Measurements from ENCODE around the gene TRIP4. TPM values are rescaled to one million over a fixed set of nuclear protein-coding genes. Genes with fewer than 3 reads are reported as not detected.

The TRIP4 gene
- total RNA-seq, 1 experiment from 2014 or later: 6.0 TPM

DNA sequence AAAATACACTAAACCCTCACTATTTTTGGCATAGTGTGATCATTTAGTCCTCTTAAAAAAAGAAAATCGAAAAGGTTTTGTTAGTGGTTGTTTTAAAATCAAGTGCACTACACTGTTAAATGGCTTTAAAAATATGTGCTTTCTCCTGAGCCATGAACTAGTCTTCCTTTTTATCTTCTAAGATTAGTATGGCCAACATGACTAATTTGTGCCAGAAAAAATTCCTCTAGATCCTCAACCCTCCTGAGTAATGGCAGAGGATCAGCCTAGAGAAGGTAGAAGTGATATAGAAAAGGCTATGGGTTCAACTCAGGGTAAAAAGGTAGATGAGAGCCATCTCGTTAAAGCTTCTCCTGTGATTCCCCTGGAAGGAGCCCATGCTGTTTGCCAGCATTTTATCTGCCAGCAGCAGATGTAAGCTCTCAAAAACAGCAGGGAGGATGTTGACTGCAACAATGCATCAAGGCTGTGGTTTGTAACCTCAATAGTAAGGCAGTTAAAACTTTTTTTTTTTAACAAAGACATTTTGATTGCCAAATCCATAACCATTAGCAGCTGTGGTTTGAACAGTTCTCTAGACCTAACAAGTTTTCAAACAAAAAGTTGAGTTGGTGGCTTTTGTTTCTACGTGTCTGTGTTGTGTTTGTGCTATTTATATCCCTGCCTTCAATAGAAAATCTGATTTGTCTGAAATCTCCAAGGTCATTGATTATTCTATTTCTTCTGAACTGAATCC is 42.5 kb downstream of the TRIP4 start:
- Histone ChIP-seq H3K4me2 (ENCODE audit: low read length) (no peak overlapping the region), H3K79me2 (ENCODE audit: low read length) (no peaks in the 10 kb centered on the region), H3K27ac (ENCODE audit: low read length) (no peak overlapping the region), H3K9ac (ENCODE audit: low read length) (no peak overlapping the region), H4K20me1 (ENCODE audit: low read length) (no peaks in the 10 kb centered on the region), H2AFZ (ENCODE audit: low read length) (no peak overlapping the region), H3K4me3 (ENCODE audit: low read length) (no peak overlapping the region), H3K27me3 (ENCODE audit: low read length) (no peaks in the 10 kb centered on the region), H3K4me1 (ENCODE audit: insufficient read depth, low read length) (no peaks in the 10 kb centered on the region), H3K9me2 (replicated peaks; ENCODE audit: low read length) (no peaks in the 10 kb centered on the region), H3F3A (ENCODE audit: low read length, unreplicated experiment) (no peaks in the 10 kb centered on the region), H3K9me3 (ENCODE audit: low read length) (no peaks in the 10 kb centered on the region), H3K36me3 (ENCODE audit: low read depth, low read length) (no peaks in the 10 kb centered on the region; the same call in 1 of the 2 replicates)
- no peak for DNase-seq
- ChIA-PET POLR2A (ENCODE audit: unreplicated experiment) (no interaction called here), CTCF (no interaction called here)
- ATAC-seq: no peak
- intact Hi-C loops (cut with micrococcal nuclease): loop anchor here (10.0 kb wide), 1 partner anchor 225 kb away; no protein-coding TSS in a partner anchor
- no peak for TF ChIP-seq CTCF (conservative IDR thresholded peaks at IDR 0.05; ENCODE audit: low read depth, low read length)
- TF ChIP-seq EZH2 (IDR thresholded peaks at IDR 0.05; ENCODE audit: low read length, unreplicated experiment): no peak
- TF ChIP-seq EZH2phosphoT487 (IDR thresholded peaks at IDR 0.05; ENCODE audit: borderline replicate concordance, low read length): no peak
- BruUV-seq (replicated peaks): no TSS peak

DNA sequence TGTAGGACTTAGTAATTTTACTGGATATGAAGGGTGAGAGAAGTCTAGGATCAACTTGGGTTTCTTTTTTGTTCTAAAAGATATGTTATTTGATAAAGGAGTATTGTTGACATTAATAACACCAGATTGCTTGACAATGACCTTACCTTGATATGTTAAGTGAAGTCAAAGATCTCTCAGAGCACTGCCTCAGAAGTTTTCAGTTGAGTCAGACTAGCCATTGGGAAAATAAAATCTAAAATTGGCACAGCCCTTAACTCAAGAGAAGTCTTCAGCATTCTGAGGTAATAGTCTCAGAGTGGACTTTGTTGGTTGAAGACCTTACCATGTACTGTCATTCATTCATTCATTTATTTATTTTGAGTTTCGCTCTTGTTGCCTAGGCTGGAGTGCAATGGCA is 50.3 kb downstream of the TRIP4 start:
- H3K4me2 ChIP-seq (ENCODE audit: low read length): no peak overlapping the region
- no peaks in the 10 kb centered on the region for H3K79me2 ChIP-seq (ENCODE audit: low read length)
- no peaks in the 10 kb centered on the region for H3K9me2 ChIP-seq (replicated peaks; ENCODE audit: low read length)
- H3K4me3 ChIP-seq (ENCODE audit: low read length): no peak overlapping the region
- no peaks in the 10 kb centered on the region for H3K9me3 ChIP-seq (ENCODE audit: low read length)
- intact Hi-C loops (cut with micrococcal nuclease): no loop called here
- DNase-seq (no peak), ATAC-seq (no peak)
- BruUV-seq (replicated peaks): no TSS peak
- no peaks in the 10 kb centered on the region for H3K36me3 ChIP-seq (ENCODE audit: low read depth, low read length)
- H3F3A ChIP-seq (ENCODE audit: low read length, unreplicated experiment): no peaks in the 10 kb centered on the region
- POLR2A ChIA-PET (ENCODE audit: unreplicated experiment): no interaction called here
- H3K4me1 ChIP-seq (ENCODE audit: insufficient read depth, low read length): peaks cover 2% of the 10 kb centered on the region
- no peak overlapping the region for H2AFZ ChIP-seq (ENCODE audit: low read length)
- CTCF ChIA-PET: no interaction called here
- no peaks in the 10 kb centered on the region for H4K20me1 ChIP-seq (ENCODE audit: low read length)
- TF ChIP-seq EZH2phosphoT487 (IDR thresholded peaks at IDR 0.05; ENCODE audit: borderline replicate concordance, low read length) (no peak), CTCF (conservative IDR thresholded peaks at IDR 0.05; ENCODE audit: low read depth, low read length) (no peak), EZH2 (IDR thresholded peaks at IDR 0.05; ENCODE audit: low read length, unreplicated experiment) (no peak)
- no peak overlapping the region for H3K27ac ChIP-seq (ENCODE audit: low read length)
- H3K27me3 ChIP-seq (ENCODE audit: low read length): no peaks in the 10 kb centered on the region
- no peak overlapping the region for H3K9ac ChIP-seq (ENCODE audit: low read length)

GRCh38 chr15:64438653-64439447 is 51.2 kb downstream of the TRIP4 start:
- no peak for ATAC-seq
- ChIA-PET CTCF (no interaction called here), POLR2A (ENCODE audit: unreplicated experiment) (no interaction called here)

More at GRCh38 chr15:64438653-64439447, 51.2 kb downstream of the TRIP4 start:
- no peaks in the 10 kb centered on the region for H3K27me3 ChIP-seq (ENCODE audit: low read length)
- H2AFZ ChIP-seq (ENCODE audit: low read length): no peak overlapping the region
- no peak overlapping the region for H3K4me3 ChIP-seq (ENCODE audit: low read length)
- no peaks in the 10 kb centered on the region for H3K9me2 ChIP-seq (replicated peaks; ENCODE audit: low read length)
- no peak overlapping the region for H3K4me2 ChIP-seq (ENCODE audit: low read length)
- no peaks in the 10 kb centered on the region for H3K9me3 ChIP-seq (ENCODE audit: low read length)
- H4K20me1 ChIP-seq (ENCODE audit: low read length): no peaks in the 10 kb centered on the region
- H3K79me2 ChIP-seq (ENCODE audit: low read length): no peaks in the 10 kb centered on the region
- intact Hi-C loops (cut with micrococcal nuclease): no loop called here
- TF ChIP-seq CTCF (conservative IDR thresholded peaks at IDR 0.05; ENCODE audit: low read depth, low read length): no peak
- H3K9ac ChIP-seq (ENCODE audit: low read length): no peak overlapping the region
- no peaks in the 10 kb centered on the region for H3F3A ChIP-seq (ENCODE audit: low read length, unreplicated experiment)
- BruUV-seq (replicated peaks): no TSS peak
- H3K4me1 ChIP-seq (ENCODE audit: insufficient read depth, low read length): peaks cover 11% of the 10 kb centered on the region
- DNase-seq: no peak
- no peak overlapping the region for H3K27ac ChIP-seq (ENCODE audit: low read length)
- no peaks in the 10 kb centered on the region for H3K36me3 ChIP-seq (ENCODE audit: low read depth, low read length)
